HG02759 (cell line): ENCODE results near the gene APOBEC4.
A peak's percentile ranks its signal among the peaks of the same experiment; 100 is the strongest.
"Not testable (repeated sequence)": the region's sequence is repeated elsewhere in the genome, so short reads cannot be mapped to it uniquely, and the experiment has no call there.

Source experiments
- ATAC-seq: cut with Tn5 transposase; IDR thresholded peaks from one replicate; pipeline ENCODE4 v1.9.1; 2021; ENCODE audit warnings: mild to moderate bottlenecking, moderate library complexity; ENCODE audit not compliant: unreplicated experiment

The APOBEC4 gene

DNA sequence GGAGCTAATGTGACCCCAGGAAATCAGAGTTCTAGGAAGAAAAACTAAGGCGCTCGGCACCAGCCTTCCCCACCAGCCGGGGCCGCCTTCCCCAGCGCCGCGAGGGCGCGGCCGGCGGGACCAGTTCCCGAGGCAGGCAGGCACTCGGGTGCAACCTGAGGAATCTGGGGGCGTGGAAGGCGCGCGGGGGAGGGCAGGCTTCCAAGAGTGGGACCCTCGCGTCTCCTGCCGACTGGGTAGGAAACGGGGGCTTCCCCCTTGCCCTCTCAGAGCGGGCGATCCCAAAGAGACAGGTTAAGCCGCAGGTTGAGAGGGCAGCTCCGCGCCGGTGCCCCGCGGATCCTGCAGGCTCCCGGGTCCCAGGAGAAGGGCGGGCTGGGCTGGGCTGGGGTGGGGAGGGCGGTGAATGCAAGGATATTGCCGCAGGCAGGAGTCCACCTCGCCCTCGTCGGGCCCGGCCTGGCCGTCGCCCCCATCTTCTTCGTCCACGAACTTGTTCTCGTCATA, 18.0 kb downstream of the APOBEC4 start:
- no peak for ATAC-seq

DNA sequence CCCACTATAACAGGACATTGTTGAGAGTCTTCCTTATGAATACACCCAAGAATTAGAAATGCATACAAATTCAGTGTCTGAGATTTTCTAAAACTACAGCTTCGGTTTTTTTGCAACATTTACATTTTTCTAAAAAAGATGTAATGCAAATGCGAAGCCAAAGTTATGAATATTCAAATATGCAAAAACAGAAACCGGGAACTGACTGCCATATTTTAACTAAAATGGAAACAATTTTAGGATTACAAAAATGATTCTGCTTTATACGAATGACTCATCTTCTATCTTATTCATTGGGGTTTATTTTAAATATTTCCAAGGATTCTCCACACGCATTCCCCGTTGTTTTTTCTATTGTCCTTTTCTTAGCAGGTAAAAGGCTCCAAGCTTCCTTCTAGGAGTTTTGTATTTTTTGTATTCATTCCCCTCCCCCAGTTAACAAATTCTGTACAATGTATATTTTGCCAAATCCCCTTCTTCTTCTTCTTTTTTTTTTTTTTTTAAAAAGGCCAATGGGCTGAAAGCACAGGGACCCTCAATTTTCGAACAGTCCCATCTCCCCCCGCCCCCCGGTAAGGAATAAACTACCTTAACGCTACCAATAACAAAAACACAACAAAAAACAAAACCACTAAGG, 18.6 kb downstream of the APOBEC4 start:
- ATAC-seq: no peak

DNA sequence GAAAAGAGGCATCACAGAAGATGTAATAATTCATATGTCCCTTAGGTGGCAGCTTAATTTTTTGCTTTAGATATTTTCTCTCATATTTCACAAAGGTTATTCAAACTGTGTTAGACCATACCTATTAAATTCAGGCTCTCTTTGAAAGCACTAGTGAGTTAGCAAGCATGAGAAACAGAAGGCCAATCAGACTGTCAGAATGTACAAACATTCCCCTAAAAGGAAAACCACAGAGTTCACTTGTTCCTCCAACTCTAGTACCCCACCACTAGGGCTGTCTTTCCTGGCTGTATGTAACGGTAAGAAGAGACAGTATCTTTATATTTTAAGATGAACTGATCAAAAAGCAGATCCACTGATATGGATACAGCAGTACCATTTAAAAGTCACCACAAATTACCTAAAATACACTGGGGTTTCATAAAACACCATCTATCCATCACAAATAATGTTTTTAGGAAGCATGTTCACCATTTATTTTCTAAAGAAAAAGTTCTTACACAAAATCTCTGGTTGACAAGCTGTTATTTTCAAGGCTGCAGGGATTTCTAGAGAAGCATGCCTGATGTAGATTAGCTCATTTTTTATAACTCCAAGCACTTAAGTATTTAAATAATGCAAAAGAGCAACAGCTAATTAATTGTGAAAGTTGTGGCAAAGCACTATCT, 19.3 kb downstream of the APOBEC4 start:
- ATAC-seq: peak; percentile 49

DNA sequence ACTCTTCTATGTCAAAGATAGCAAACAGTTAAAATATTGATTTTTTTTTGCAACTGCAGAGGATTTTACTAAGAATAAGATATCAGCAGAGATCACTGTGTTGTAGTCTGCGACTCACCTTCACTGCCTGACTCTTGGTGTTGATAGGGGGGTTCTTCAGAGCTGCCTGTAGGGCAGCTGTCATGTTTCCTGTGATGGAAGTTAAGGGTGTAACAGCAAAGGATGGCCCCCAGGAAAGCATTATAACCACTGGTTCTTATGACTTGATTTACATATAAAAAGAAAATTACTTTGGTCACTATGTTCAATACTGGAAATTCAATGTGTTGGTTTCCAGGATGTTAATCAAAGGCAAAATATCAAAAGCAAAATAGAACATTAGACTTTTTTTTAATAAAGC, 20.2 kb downstream of the APOBEC4 start:
- no peak for ATAC-seq

DNA sequence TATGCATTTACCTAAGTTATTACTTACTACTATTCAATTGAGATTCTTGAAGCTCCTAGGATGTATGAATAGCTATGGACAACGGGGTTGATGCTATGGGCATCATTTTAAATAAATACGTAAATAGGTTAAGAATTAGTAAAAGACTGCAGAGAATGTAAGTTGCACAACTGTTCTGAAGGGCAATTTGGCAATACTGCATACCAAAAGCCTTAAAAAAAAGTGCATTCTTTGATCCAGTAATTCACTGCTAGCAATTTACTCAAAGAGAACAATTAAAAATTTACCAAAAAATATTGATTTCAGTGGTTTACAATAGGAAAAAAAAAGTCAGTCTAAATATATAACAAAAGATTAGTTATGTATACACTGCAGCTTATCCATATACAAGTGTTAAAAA, 21.0 kb downstream of the APOBEC4 start:
- no peak for ATAC-seq

DNA sequence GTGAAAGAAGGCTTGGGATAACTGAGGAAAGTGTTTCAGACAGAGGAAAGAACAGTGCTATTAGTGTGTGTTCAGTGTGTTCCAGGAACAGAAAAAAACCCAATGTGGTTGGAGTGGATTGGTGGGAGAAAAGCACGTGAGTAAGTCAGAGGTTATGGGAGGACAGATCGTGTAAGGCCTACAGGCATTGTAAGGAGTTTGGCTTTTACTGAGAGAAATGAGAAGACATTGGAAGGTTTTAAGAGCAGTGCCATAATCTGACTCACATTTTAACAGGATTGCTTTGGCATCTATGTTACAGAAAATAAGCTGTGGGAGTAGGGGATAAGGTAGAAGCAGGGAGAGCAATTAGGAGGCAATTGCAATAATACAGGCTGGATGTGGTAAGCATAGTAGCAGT, 22.4 kb downstream of the APOBEC4 start:
- ATAC-seq: no peak

DNA sequence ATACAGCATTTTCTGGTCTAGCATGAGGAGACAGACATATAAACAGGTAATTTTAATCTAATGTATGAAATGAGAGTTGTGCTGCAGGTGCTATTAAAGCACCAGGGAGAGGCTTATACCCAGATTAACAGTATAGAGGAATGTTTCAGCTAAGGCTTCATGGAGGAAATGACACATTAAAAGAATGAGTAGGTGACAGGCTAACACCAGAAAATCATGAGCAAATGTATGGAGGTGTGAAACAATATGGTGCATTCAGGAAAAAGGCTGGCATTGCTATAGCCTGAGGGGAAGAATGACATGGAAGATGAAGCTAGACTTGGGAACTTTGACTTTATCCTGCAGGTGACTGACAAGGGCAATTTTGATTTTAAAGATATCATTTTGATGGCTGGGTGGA, 24.6 kb downstream of the APOBEC4 start:
- no peak for ATAC-seq

DNA sequence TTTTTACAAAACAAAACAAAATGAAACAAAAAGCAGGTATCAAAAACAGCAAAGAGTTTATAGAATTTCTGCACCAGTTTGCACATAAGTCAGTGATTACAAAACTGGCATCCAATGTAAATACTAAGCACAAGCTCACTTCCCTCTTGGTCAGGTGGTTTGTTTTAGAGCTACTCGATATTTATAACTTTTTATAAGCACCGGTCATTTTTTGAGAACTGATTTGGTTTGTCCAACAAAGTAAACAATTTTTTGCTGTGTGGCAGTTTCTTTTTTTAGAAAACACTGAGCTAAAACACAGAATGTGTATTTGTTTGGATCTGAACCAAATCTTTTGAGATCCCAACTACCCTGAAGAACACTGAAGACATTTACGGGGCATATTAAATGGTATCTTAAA, 26.9 kb downstream of the APOBEC4 start:
- ATAC-seq: not testable (repeated sequence)

DNA sequence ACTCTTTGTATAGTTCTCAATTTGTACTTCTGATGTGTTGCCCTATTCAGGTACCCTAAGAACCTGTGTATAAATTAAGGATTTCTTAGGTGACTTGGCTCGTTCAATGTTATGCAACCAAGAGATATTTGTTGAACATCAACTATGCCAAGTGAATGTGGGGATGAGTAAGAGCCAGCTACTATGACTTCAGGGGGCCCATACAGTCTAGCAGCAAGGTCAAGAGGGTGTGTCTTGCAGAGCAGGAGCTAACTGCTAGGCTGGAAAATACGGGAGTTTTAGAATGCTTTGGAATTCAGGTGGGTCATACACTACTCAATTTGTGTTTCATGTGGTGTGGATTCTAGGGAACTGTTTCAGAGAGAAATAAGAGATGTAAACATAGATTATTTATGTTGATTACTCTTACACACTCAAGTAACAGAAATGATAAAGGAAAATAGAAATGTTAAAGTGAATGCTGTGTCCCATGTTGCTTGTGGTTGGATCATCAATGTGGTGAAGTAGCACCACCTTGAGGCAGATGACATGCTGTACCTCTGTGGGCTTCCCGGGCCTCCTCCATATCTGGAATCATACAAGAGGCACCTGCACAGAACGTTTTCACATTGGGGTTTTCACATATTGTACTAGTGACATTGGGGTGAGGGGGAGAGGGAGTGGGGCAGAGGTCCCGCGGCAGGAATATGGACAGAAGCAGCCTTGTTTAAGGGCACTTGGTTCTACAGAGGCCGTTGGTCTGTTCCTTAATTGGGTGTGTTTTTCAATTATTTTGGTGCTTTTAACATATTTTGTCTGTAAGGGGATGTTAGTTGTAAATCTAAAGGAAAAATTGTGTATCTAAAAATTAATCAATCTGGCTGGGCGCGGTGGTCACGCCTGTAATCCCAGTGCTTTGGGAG, 30.0 kb downstream of the APOBEC4 start:
- peak; percentile 89 for ATAC-seq

DNA sequence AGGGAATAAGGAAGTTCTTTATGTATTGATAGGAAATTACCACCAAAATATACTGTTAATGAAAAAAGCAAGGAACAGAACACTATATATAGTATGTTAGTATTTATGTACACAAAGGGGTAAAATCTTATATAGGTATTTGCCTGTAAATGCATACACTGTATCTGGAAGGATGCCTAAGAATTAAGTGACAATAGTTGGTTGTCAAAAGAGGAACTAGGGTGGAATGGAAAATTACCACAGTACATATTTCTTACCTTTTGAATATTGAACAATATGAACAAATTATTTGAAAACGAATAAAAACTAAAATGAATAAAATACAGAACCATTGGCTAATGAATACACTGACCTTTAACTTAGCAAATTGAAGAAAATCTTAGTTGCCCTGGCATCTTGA, 31.1 kb downstream of the APOBEC4 start:
- no peak for ATAC-seq

DNA sequence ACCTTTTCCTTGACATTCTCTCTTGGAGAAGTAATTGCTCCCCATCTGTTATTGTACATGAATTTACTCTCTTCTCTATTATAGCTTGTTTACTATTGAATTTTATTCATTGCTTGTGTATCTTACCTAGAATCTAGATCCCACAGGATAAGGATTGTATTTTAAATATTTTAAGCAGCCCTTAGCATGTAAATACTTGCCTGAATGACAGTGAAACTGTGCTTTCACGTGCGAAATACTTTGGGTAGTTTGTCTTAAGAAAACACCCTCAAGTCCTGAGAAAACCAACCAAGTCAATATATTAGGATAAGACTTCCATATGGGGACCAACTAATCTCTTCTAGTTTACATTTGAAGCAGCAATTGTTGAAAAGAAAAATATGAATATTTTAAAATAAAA, 32.8 kb downstream of the APOBEC4 start:
- no peak for ATAC-seq

DNA sequence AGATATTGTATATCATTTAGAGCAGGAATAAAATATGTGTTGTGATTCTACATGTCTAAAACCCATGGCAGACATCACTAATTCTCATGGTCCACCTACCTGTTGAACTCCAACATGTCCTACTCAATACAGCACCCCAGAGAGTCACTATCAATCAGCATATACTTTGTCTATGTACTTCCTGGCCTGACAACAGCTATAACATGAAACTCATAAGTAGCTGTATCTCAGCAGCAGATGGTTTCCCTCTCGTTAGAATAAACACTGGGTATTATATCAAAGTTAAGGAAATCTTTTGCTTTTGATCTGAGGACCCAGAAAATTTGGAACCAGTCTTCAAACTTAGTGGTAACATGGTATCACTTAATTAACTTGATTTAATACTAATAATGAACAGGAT, 33.3 kb downstream of the APOBEC4 start:
- no peak for ATAC-seq

DNA sequence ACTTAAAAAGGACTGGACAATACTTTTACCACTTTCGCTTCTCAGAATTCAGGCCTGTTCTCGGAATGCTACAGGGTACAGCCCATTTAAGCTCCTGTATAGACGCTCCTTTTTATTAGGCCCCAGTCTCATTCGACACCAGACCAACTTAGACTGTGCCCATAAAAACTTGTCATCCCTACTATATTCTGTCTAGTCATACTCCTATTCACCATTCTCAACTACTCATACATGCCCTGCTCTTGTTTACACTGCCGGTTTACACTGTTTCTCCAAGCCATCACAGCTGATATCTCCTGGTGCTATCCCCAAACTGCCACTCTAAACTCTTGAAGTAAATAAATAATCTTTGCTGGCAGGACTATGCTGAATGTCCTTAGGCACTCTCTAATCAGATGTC, 34.9 kb downstream of the APOBEC4 start:
- not testable (repeated sequence) for ATAC-seq

DNA sequence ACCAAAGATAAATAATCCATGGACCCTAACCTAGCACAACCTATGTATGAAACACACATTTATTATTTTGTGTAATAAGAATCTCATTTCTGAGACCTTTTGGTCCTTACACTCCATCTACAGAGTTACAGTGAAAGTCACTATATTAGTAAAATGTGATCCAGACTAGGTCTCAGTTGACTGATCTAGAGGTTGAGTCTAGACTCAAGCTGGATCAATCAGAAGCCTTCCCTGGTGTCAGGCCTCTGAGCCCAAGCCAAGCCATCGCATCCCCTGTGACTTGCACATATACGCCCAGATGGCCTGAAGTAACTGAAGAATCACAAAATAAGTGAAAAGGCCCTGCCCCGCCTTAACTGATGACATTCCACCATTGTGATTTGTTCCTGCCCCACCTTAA, 40.1 kb downstream of the APOBEC4 start:
- ATAC-seq: not testable (repeated sequence)

DNA sequence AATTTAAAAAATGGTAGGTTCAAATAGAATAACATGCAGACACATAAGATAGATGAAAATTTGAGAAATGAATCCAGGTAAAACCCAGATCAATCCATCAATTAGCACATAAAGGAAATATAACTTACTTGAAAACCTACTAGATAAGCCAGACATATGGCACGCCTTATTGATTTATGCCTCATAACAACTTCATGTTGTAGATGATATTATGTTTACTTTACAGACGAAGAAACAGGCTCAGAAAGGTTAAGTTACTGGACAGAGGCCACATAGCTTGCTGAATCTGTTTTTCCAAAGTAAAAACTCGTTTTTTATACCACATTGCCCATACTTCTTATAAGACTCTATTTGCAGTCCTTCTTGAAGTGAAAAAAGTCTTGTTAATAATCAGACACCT, 40.7 kb downstream of the APOBEC4 start:
- ATAC-seq: no peak

DNA sequence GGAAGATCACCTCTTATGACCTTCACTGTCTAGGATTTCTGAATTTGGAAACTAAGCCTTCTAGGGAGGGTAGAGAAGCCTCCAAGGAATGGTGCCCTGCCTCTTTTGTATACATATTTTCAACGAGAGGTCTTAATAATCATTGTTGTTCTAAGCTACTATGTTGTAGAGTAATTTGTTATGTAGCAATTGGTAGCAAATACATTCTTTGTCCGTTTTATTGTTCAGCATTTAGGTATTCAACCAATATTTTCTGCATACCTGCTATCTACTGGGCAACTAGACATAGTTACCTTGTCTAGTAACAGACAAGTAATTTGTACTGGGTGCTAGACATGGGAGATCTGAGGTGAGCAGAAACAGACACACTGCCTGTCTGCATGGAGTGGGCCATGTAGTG, 42.1 kb downstream of the APOBEC4 start:
- ATAC-seq: no peak

DNA sequence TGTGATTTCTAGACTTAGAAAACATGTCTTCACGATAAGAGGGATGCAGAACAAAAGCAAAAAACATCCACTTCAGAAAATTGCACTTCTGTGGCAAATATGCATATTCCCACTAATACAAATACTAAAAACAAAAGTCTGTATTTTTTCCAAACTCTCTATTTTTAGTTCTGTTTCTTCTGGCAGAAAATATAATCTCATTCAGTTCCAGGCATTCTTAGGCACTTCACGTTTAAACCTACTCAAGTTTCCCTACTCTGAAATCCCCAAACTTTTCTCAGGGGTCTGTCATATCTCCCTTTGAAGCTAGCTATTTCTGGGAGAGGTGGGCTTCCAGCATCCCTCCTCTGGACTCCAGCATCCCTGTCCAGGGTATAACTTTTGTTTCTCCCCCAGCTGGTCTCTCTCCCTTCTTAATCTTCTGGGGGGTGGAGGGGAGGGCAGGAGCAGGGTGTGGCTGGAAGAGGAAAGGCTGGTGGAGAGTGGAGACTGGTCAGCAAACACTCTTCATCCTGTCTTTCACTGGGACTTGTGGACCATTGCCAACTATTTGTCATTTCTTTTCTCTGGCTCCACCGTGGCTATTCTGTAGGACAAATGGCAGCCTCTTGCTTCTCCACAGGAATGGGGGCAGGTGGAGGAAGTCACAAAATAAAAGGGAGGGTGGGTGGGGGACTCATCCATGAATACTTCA, 43.2 kb downstream of the APOBEC4 start:
- no peak for ATAC-seq

DNA sequence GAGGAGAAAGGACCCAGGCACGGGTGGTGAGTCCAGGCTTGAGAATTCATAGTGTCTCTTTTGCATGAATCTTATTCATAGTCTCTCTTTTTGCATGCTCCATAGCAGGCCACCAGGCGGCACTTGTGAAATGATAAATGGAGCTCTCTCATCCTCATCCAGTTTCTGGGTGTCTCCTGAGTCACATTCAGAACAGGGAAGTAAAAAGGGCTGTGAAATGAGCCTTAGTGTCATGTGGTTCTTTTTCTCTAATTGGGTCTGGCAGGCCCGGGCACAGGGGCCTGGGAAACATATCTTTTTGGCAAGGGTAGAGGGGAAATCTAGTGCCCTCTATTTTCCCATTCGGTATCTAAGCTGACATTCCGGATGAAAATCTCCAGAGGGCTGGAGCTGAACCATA, 43.8 kb downstream of the APOBEC4 start:
- peak; percentile 50 for ATAC-seq

DNA sequence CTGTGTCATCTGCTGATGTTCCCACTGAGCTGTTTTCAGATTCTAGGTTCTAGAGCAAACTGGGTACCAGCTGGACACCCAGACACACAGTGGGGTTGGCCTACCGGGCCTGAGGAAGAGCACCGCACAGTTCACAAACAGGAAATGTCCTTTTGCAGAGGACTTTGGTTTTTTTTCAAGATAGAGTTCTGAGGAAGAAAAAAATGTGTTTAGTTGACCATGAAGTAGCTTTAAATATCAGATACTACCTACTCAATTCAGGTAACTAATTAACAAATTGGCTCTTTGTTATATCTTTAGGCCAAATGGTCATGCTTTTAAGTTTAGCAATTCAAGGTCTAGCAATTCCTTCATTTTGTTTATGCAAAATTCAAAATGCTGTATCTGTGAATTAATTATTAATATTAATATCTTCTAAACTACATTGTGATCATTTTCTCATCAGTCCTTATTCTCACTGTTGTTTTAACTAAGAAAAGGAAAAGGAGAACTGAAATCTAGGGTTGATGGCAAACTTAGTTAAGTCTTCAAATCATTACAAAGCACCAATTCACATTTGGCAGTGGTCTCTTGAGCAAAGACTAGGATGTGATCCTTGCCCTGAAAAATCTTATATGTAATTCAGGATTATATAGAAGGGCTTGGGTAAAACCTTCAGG, 45.7 kb downstream of the APOBEC4 start:
- ATAC-seq: peak; percentile 55

DNA sequence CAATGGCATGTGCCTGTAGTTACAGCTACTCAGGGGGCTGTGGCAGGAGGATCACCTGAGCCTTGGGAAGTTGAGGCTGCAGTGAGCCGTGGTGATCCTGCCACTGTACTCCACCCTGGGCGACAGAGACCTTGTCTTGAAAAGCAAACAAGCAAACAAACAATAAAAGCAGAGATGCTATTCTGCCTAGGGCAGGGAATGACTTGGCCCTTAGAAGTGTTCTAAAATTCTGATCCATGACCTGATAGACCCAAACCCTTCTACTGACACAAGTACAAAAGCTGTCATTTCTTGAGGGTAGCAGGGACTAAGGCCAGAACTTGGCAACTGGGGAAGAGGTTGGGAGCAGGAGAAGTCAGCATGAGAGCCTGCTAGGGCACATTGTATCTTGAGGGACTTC, 47.2 kb downstream of the APOBEC4 start:
- ATAC-seq: no peak

DNA sequence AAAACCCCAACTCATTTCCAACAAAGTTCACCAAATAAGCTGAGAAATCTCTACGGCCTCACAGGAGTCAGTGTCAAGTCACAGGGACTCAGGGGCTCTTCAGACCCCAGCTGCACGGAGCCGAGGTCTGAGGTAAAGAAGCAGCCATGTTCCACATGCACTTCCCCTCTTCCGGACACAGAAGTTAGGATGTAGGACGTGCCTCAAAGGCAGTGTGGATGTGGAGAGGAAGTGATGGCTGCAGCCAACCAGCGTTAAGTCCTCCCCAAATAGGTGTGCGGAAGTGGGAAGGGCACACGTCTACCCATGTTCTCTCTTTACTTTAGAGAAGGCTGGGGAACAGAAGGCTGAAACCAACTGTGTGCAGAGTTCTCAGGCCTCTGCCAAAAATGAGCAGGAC, 48.3 kb downstream of the APOBEC4 start:
- ATAC-seq: no peak
